Measurements from ENCODE around the gene IL22RA2.

IL22RA2 gene

DNA sequence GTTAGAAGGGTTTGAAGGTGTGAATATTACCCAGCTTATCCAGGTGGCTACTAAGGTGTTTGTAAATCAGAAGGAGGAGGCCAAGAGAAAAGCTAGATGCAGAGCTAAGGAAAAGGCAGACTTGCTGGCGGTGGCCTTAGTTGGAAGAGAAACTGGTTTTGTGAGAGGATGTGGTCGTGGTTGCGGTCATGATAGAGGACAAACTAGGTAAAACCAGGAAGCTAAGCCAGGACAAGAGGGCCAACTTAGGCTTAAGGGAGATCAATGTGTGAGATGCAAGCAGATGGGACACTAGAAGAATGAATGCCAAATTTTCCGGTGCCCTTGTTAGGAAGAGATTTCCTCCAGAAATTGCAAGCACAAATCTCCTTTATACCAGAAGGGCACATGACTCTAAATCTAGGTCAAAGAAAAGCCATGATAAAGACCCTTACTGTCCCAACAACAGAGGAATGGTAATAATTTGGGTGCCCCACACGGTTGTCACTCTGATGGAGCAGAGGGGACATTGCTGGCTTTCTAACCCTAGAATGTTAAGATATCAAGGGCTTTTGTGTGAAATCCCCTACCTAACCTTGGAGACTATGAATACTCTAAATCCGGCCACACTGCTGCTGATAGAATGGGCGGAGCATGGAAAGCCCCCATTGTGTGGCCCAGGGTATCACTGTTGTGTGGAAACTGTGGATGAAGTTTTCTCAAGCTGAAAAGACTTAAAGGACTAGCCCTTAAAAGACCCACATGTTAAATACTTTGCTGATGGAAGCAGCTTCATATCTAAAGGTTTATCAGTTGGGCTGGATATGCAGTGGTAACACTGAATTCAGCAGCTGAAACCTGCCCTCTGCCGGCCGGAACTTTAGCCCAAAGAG, 7.8 kb downstream of the IL22RA2 start:
- peak in 1 of 2 experiments; percentile 3 for DNase-seq

DNA sequence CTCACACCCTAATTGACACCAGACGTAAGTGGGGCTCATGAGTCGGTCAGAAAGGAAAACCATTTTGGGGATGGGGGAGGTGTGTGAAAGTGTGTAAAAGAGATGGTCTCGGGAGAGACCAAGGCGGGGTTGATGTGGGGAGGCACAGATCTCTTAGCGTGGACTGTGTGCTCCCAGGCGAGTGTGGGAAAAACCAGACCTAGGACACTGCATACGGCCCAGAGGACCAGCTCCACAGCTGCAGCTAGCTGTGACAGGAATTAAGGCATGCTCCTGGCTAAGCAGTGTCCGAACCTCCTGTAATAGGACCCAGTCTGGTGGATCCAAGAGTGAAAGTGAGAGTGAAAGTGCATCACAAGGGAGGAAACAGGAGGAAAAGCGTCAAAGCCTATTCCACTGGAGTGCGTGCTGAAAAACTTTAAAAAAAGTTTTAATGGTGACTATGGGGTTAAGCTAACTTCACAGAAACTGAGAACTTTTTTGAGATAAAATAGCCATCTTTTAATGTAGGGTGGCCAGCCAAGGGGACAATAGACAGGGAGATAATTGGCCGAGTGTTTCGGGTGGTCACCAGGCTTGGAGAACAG, 9.6 kb downstream of the IL22RA2 start:
- DNase-seq = no peak

DNA sequence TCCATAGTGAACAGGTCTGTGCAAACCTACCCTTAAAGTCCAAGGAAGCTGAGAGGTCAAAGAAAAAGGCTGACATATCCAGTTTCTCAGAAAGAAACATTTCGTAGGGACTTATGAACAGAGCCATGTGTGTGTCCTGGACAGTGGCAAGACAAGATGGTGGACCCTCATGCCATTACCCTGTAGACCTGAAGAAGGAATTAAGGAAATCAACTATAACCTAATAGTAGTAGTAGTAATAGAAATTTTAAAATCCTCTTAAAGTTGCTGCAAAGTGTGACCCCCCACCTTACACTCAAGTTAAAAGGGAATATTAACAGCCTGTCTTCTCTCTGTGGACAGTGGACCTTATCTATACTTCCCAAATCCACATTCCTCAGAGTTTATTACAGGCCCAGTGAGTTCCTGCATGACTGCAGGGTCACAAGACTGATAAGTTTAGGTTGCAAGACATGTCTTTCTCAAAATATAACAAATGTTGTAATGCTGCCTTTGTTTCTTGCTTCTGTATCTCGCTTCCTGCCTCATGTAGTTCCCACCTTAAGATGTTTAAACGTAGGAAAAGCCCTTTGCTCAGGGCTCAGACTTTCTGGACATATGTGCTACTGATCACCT, 10.6 kb downstream of the IL22RA2 start:
- no peak for DNase-seq

DNA sequence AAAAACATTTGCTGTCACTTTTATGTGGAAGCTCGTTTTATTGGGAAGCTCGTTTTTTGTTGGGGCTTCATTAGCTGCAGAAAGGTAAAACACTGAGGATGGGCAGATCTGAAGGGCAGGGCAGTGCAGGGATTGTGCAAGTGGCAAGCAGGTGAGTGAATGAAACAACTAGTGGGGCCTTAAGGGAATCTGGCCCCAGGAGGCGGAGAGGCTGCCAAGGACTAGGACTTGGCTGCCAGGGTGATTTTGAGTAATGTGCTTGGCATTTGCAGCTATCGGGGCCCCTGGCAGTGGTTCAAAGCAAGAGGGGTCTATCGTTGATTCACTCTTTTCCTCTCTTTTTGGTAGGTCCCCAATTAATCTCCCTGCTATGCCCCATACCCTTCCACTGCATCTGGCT, 11.5 kb downstream of the IL22RA2 start:
- peak; percentile 4 to 61 for DNase-seq

DNA sequence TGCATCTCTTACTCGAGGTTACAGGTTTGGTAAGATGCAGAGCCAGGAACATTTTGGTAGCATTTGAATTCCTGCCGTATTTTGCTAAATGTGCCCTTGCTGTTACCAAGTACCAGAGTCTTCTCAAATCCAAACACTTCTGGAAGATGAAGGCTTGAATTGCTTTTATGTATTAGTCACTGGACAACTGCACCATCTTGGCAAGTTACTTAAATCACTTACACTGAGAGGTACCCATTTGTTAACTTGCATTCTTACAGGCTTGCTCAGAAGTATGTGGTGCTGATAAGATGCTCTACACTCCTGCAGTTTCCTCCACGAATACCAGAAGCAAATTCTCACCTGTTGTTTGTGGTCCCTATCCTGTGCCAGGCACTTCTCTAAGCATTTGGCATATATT, 12.7 kb downstream of the IL22RA2 start:
- DNase-seq = no peak

DNA sequence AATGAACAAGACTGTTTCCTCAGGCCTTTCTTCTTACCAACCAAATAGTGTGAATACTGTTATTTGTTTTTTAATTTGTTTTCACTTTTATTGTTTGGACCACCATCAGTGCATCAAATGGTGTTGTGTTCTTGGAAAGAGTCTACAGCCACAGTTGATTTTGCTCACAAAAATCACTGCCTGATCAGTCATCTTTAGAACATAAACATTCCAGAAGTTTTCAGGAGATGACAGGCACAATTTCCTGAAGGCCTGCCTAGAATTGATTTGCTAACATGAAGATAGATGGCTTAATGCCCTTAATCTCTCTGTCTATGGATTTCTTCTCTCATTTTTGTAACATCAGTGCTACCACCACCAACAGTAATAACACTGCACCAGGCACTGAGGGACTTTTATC, 13.5 kb downstream of the IL22RA2 start:
- DNase-seq = no peak

DNA sequence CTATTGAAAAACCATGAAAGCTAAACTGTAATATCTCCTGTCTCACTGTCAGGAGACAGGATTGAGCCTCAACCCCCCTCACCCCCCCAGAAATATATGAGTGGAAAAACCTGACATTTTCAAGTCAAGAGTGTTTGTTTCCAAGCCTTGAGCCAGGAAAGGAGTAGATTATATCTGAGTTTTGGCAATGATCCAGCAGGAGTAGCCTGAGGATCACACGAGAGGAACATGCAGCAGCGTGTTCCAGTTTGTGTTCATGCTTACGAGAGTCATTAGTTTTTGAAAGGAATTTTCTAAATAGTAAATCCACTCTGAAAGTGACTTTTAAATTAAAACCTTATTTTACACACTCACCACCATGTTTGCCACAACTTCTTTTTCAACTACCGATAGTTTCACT, 15.8 kb downstream of the IL22RA2 start:
- DNase-seq = peak in 1 of 2 experiments; percentile 35

DNA sequence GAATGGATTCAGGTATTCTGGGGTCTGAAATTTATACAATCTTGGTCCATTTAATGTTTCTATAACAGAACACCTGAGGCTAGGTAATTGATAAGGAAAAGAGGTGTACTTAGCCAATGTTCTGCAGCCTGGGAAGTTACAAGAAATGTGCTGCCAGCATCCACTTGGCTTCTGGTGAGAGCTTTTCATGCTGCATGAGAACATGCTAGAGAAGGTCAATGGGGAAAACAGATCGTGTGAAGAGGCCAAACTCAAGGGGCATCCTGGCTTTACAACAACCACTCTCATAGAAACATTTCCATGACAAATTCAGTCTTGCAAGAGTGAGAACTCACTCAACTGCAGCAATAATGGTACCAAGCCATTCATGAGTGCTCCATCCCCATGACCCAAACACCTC, 16.8 kb downstream of the IL22RA2 start:
- DNase-seq = no peak

DNA sequence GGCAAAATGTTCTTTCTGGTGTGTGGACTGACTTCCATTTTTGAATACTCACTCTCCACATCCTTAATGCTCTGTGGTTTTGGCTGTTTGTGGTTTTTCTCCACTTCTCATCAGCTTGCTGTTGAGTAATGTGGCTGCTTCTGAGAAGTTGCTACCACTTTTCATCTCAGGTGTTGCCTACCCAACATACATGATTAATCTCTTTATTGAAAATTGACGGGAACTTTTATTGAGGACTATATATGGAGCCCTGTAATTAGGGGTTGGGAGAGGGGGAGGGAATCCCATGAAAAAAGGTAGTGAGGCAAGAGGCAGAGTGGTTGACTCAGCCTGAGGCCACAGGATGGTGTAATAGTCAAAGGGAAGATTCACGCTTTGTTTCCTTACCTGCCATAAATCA, 17.6 kb downstream of the IL22RA2 start:
- no peak for DNase-seq

DNA sequence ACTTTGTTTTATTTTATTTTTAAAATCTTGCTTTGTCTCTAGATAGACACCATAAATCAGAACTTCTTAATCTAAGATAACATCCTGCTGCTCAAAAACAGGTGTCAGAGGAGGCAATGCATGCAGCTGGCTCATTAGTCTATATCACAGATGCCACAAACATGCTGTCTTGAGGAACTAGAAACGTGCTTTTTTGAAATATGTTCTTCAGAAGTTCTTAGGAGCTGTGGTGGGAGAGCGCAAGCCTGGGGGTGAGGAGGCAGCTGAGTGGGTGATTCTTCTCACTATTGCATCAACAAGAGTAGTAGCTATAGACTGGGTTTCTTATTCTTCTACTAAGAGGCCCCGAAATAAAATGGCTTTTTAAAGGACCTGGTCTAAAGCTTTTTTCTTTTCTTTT, 23.4 kb downstream of the IL22RA2 start:
- DNase-seq = no peak

DNA sequence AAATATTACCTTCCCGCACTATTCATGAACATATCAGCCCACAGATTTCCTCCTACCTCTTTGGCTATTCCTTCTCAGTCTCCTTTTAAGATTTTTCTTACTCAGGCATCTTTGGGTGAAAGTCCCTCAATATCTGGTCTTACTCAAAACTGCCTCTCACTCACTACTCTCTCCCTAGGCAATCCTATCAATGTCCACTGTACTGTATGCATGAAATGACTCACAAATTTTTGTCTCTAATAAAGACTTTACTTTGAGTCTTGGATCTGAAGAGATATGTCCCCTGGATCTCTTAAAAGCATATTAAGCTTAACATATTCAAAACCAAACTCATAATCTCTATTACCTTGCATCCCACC, 24.4 kb downstream of the IL22RA2 start:
- DNase-seq = no peak

DNA sequence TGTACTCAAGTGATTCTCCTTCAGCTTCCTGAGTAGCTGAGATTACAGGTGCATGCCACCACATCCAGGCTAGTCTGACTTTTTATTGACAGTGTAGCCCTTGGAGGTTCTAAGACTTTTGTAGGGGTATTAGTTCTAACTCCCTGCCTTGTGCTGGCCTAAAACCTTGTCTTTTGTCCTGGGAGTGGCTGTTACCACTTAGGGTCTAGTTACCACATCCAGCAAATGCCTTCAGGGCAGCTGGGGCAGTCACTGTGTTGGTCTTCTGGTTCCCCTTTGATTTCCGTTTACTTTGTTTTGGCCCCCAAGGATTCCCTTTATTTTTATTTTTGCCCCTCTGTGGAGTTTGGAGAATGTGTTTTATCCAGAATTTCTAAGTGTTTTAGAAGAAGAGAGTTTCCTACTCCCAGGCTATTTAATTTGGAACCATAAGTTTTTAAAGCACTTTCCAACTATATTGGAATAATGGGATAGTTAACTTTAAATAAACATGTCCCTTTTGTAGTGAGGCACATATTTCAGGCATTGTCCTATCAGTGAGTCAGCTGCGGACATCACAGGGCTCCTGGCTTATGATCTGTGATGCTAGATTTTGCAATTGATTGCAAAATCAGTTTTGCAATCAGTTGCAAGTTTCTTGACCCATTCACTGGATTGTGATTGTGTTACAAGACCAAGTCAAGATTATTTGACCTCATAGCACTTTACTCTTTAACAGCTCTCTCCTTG, 25.0 kb downstream of the IL22RA2 start:
- DNase-seq = no peak

DNA sequence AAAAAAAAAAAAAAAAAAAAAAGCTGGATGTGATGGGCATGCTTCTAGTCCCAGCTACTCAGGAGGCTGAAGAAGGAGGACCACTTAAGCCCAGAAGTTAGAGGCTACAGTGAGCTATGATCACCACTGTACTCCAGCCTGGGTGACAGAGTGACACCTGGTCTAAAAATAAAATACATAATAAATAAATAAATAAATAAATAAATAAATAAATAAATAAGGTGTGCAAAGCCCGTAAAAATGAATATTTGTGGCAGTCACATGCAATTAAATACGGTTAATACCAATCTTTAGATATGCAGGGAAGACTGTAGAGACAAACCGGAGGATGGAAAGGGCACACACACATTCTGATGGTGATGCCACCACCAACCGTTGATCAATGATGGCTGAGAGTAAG, 26.2 kb downstream of the IL22RA2 start:
- DNase-seq = no peak

DNA sequence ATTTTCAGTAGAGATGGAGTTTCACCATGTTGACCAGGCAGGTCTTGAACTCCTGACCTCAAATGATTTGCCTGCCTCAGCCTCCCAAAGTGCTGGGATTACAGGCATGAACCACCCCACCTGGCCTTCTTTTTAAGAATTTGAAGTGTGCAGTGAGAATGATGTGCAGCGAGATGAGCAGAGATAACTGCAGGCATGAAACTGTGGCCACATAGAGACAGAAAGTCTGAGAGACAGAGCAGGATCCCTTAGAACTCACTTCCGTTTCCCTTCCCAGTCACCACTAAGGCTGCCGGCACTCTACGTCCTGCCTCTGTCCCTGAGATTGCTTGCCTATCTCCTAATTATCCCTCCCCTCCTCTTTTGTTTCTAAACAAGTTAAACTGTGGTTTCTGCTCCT, 27.2 kb downstream of the IL22RA2 start:
- DNase-seq = no peak

DNA sequence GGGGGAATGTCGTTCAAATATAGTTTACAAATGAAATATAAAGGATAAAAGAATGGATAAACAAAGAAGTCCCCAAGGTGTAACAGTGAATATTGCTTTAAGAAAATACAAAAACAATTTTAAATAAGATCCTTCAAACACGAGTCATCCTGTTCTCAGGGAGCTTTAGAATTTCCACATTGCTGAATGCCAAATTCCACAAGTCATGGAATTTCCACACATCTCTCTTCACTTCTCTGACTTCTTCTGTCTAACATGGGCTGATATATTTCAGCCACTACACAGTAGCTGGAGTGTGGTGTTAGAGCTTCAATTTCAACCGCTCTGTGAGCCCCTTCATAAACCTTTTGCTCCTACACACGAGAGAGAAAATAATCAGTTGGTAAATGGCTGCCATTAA, 28.0 kb downstream of the IL22RA2 start:
- no peak for DNase-seq

DNA sequence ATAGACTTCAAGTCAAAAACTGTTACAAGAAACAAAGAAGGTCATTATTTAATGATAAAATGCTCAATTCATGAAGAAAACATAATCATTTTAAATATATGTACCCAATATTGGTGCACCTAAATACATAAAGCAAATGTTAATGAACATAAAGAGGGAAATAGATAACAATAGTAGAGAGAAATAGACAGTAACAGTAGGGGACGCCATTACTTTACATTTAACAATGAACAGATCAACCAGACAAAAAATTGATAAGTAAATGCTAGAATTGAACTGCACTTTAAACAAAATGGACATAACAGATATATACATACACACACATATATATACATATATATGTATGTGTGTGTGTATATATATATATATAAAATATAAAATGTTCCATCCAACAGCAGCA, 37.4 kb downstream of the IL22RA2 start:
- DNase-seq = no peak

DNA sequence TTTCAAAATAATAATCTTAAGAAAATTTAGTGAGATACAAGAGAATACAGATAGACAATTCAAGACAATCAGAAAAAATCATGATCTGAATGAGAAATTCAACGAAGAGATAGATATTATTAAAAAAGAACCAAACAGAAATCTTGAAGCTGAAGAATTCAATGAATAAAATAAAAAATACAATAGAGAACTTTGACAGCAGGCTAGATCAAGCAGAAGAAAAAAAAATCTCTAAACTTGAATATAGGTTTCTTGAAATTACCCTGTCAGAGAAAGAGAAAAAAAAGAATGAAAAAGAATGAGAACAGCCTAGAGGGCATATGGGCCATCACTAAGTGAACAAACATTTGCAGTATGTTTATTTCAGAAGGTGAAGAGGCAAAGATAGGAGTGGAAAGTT, 39.0 kb downstream of the IL22RA2 start:
- no peak for DNase-seq

DNA sequence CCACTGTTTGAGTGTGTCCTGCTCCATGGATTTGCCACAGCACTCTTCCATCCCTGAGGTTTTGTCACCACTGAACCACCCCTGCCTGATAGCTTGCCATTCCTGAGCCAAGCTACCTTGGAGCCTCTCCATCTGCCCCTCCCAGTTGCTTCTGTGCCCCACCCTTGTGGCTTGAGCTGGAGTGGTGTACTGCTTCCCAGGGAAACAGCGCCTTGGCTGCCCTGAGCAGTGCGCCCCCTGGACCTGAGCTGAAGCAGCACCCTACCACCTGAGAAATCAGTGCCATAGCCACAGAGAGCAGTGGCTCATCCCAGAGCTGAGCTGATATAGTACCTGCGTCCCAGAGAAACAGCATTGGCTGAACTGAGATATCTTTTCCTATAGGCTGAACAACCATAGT, 40.3 kb downstream of the IL22RA2 start:
- DNase-seq = no peak

DNA sequence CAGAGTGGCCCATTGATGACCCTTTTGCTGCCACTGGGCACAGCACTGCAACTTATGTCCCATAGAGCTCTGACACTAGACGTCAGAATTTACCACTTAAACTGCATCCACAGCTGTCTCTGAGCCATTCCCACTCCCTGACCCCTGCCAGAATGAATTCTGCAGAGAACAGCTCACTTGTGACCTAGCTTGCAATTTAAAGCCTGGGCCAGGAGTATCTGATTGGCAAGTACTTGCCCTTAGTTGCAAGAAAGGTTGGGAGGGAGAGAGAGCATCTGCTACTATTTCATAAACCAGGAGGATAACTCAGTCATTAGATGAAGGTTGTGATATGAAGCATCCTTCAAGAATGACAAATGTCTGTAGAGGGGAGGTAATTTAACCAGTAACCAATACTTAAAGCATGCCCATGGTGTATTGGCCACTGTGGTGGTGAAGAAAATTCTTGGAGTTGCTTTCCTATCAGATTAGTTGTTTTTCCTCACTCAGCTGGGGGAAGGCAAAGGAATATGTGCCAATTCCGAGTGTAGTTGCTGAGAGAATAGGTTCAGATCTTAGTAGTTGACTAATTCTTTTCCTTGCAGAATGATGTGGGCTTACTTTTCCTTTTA, 46.5 kb downstream of the IL22RA2 start:
- DNase-seq = no peak

DNA sequence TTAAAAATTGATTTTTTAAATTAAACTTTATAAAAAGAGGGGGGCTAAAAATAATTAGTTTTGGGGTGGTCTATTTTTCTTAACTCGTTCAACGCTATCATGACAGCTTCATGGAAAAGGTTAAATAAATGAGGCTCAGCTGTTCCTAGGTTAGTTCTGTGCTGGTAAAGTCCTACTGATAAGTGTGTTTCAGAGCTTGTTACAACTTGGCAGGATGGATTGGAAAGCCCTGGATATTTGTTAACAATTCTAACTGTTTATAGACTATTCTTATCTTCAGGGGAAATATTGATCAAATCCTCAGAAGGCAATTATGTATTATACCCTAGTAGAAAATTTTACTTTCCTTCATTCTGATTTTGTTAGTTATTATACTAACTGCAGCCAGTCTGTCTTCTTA, 50.4 kb downstream of the IL22RA2 start:
- no peak for DNase-seq

DNA sequence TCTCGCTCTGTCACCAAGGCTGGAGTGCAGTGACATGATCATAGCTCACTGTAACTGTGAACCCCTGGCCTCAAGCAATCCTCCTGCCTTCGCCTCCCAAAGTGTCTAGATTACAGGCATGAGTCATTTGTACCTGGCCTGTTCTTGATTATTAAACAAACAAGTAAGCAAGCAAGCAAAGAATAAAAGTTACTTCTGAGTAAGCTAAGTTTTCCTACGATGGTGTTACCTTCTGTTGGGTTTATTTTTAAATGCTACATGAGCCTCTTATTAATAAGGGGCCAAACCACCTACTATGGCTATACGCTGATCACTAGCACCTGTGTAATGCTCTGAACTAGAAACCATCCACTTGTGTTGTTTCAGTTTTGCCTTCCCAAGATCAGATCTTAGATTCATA, 50.8 kb downstream of the IL22RA2 start:
- DNase-seq = no peak

DNA sequence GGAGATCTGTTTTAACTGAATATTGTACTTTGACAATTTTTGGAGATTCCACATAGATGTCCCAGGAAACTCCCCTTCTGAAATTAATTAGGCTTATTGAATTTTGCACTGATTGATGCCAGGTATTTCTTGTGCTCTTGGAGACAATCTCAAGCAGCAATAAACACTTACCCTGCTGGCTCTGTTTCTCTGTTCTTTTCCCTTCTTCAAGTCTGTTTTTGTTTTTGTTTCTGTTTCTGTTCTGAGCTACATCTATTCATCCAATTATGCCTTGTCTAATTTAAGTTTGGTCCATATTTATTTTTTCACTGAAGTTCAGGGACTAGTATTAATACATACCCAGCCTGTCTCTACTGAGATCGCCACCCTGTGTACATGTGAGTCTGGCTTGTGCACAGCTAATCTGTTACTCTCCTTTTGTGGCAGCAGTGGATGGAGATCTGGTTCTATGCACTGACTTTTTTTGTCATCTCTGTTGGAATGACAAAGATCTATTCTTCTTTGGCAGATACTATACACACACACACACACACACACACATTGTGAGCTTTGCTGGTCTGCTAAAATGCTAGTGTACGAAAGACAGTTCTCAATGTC, 51.9 kb downstream of the IL22RA2 start:
- no peak for DNase-seq

DNA sequence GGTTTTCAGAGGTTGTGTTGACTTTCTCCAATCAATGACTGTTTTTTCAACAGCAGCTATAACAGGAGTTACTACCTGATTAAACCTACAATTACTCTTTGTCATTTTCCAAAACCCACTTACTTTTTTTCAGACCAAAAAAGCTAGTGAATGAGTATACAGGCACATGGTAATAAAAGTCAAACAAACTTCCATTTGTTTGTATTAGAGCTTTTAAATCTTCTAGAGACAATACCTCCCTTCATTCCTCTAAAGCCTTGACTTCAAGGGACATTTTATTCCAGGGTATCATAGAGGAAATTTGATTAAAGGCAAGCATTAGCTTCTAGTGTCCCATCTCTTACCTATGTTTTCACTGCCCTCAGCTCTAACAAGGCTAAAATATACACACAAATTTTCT, 52.7 kb downstream of the IL22RA2 start:
- no peak for DNase-seq

Measured in NCI-H446 (cell line).